Right atrium auricular region (tissue), 2 donors: Measurements from ENCODE around the gene KMT5C. TPM values are rescaled to one million over a fixed set of nuclear protein-coding genes. Genes with fewer than 3 reads are reported as not detected.

ENCODE experiments used
- DNase-seq: peaks from one replicate; pipeline ENCODE4 v3.0.0-alpha.2; 2019; ENCODE audit warnings: low spot score
- H3K27ac ChIP-seq, 2 donors: fragments of 200-600 bp; sonication (generic); 1 replicate in 1 of 2; 2 replicates in 1 of 2; pipeline ENCODE4 v1.5.1; 2016 to 2019
- H3K27me3 ChIP-seq, 2 donors: fragments of 200-600 bp; sonication (generic); one replicate each; pipeline versions ENCODE4 v1.5.1 to v1.6.0; 2017 to 2019
- H3K36me3 ChIP-seq: fragments of 200-600 bp; sonication (generic); one replicate; pipeline ENCODE4 v1.5.1; 2016
- H3K4me1 ChIP-seq, 2 donors: fragments of 200-600 bp; sonication (generic); one replicate each; pipeline versions ENCODE4 v1.5.1 to v1.6.0; 2017 to 2019
- H3K4me3 ChIP-seq, 2 donors: fragments of 200-600 bp; sonication (generic); 1 replicate in 1 of 2; 2 replicates in 1 of 2; pipeline ENCODE4 v1.5.1; 2017 to 2019; ENCODE audit warnings: mild to moderate bottlenecking in 1 of 2, moderate library complexity in 1 of 2
- H3K9me3 ChIP-seq, 2 donors: fragments of 200-600 bp; sonication (generic); one replicate each; pipeline ENCODE4 v1.5.1; 2019
- total RNA-seq, 2 donors: library from RNA; depleted of rRNA; stranded (reverse); fragments of >200 nt; gene quantifications; one replicate each; pipeline ENCODE4 v1.1.0, GENCODE V29; 2016
- TF ChIP-seq, protein P1 (sequence below), 2 donors: fragments of 200-600 bp; sonication (generic); IDR thresholded peaks; one replicate each; pipeline ENCODE4 v1.5.1; 2019; ENCODE audit warnings: antibody characterized with exemption in 2 of 2

KMT5C gene
- total RNA-seq, 2 donors from 2014 or later = 2.4 to 3.3 TPM

DNA sequence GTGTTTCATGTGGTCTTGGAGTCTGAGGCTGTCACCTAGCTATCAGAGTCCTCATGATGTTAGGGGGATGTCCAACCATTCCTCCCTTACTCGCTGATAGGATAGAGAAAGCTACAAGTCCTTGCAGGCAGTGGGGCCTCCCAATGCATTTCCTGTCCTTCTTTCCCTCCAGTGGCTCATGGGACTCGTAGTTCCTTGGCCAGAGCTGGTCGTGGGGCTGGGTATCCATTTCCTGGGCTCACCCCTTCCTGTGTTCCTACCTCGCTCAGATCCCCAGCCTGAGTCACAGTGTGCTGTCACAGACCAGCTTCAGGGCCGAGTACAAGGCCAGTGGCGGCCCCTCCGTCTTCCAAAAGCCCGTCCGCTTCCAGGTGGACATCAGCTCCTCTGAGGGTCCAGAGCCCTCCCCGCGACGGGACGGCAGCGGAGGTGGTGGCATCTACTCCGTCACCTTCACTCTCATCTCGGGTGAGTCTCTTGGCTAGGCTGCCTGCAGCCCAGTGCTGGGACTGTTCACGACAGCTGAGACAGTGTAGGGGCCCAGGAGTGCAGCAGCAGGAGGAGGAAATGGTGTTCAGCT is 33.6 kb upstream of the KMT5C start:
- TF ChIP-seq, protein P1, sequence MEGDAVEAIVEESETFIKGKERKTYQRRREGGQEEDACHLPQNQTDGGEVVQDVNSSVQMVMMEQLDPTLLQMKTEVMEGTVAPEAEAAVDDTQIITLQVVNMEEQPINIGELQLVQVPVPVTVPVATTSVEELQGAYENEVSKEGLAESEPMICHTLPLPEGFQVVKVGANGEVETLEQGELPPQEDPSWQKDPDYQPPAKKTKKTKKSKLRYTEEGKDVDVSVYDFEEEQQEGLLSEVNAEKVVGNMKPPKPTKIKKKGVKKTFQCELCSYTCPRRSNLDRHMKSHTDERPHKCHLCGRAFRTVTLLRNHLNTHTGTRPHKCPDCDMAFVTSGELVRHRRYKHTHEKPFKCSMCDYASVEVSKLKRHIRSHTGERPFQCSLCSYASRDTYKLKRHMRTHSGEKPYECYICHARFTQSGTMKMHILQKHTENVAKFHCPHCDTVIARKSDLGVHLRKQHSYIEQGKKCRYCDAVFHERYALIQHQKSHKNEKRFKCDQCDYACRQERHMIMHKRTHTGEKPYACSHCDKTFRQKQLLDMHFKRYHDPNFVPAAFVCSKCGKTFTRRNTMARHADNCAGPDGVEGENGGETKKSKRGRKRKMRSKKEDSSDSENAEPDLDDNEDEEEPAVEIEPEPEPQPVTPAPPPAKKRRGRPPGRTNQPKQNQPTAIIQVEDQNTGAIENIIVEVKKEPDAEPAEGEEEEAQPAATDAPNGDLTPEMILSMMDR (IDR thresholded peaks at IDR 0.05) = no peak
- no peak for DNase-seq
- Histone ChIP-seq H3K9me3 (no peaks in the 10 kb centered on the region), H3K4me3 (no peak overlapping the region), H3K4me1 (peaks cover 0 to 10% of the 10 kb centered on the region in 2 donors), H3K36me3 (peaks cover 32% of the 10 kb centered on the region), H3K27me3 (no peaks in the 10 kb centered on the region), H3K27ac (no peak overlapping the region)

DNA sequence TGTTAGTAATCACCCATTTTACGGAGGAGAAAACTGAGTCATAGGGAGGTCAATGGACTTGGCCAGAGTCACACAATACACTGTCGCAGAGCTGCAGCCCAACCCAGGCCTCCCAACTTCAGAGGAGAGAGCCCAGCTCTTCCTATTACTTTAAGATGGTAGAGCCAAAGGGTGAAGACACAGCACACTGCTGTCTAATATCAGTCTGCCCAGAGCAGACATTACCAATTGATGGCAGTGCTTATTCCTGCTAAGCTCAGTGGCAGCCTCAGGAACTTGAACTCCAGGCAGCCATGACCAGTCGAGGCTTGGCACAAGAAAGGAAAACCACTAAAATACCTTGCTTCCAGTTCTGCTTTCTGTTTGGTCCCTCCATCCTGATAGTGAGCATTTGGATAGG is 33.0 kb upstream of the KMT5C start:
- H3K4me3 ChIP-seq = no peak overlapping the region
- H3K27me3 ChIP-seq = no peaks in the 10 kb centered on the region
- DNase-seq = no peak
- peaks cover 0 to 4% of the 10 kb centered on the region in 2 donors for H3K4me1 ChIP-seq
- no peak overlapping the region for H3K27ac ChIP-seq
- peaks cover 32% of the 10 kb centered on the region for H3K36me3 ChIP-seq
- TF ChIP-seq, protein P1 (IDR thresholded peaks at IDR 0.05) = no peak
- no peaks in the 10 kb centered on the region for H3K9me3 ChIP-seq

DNA sequence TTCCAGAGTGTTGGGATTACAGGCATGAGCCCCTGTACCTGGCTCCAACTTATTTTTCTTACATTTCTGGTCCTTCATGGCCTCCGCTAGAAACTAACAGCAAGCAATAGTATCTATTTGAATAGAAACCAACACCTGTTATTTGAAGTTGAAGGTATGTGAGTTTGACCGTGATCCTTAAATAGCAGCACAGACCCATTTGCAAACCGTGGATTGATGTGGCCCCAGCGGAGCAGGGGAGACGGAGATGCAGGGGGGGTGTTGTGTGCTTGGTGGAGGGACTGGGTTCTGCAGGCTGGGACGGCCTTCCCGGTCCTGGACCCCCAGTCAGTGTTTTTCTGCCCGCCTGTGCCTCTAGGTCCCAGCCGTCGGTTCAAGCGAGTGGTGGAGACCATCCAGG is 31.4 kb upstream of the KMT5C start:
- TF ChIP-seq, protein P1 (IDR thresholded peaks at IDR 0.05) = no peak
- Histone ChIP-seq H3K36me3 (peaks cover 25% of the 10 kb centered on the region), H3K27me3 (no peaks in the 10 kb centered on the region), H3K9me3 (no peaks in the 10 kb centered on the region), H3K27ac (no peak overlapping the region), H3K4me3 (no peak overlapping the region), H3K4me1 (no peaks in the 10 kb centered on the region)
- no peak for DNase-seq

DNA sequence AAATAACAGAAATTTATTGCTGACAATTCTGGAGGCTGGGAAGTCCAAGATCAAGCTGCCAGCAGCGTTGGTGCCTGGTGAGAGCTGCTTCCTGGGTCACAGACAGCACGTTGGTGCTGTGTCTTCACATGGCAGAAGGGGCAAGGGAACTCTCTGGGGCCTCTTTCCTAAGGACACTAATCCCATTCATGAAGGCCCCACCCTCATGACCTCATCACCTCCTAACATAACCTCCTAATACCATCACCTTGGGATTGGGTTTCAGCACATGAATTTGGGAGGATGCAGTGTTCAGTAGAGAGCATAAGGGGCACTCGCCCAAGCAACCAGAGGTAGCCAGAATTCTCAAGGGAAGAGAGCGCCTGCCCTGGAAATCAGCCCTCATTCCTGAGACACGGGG is 30.2 kb upstream of the KMT5C start:
- no peak for DNase-seq
- Histone ChIP-seq H3K4me3 (no peak overlapping the region), H3K9me3 (no peaks in the 10 kb centered on the region), H3K4me1 (no peaks in the 10 kb centered on the region), H3K27me3 (no peaks in the 10 kb centered on the region), H3K36me3 (peaks cover 21% of the 10 kb centered on the region), H3K27ac (no peak overlapping the region)
- TF ChIP-seq, protein P1 (IDR thresholded peaks at IDR 0.05) = no peak

DNA sequence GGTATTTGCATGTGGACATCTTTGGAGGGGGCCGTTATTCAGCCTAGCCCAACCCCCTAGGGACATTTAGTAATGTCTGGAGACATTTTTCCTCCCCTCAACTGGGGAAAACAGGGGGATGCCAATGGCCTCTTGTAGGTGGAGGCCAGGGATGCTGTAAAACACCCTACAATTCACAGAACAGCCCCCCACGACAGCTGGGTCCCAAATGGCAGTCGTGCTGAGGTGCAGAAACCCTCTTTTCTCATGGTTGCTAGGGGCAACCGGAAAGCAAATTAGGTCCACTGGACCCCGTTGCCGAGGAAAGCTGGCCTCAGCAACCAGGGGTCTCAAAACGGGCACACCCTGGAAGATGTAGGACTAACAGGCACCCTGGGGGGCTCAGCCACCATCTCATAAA is 29.2 kb upstream of the KMT5C start:
- TF ChIP-seq, protein P1 (IDR thresholded peaks at IDR 0.05) = no peak
- Histone ChIP-seq H3K4me3 (no peak overlapping the region), H3K4me1 (no peaks in the 10 kb centered on the region), H3K27me3 (no peaks in the 10 kb centered on the region), H3K27ac (no peak overlapping the region), H3K36me3 (peaks cover 21% of the 10 kb centered on the region), H3K9me3 (no peaks in the 10 kb centered on the region)
- no peak for DNase-seq

DNA sequence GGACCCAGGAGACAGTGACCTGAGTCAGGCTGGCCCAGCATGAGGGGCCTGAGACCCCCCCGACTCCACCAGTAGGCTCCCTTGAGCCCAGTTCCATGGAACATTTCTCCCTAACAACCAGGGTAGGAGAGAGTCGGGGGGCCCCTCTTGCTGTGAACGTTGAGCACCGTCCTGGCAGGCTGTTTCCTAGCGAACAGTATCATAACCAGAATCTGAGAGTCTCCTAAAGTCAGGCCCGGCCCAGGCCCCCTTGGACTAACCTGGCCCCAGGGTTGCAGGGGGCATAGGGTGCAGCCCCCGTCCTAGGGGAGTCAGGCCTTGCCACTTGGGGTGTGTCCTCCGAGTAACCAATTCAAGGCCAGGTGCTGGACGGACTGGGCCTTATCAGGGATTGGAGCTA is 28.3 kb upstream of the KMT5C start:
- Histone ChIP-seq H3K9me3 (no peaks in the 10 kb centered on the region), H3K4me1 (no peaks in the 10 kb centered on the region), H3K27ac (no peak overlapping the region), H3K36me3 (peaks cover 18% of the 10 kb centered on the region), H3K4me3 (no peak overlapping the region), H3K27me3 (no peaks in the 10 kb centered on the region)
- TF ChIP-seq, protein P1 (IDR thresholded peaks at IDR 0.05) = no peak
- no peak for DNase-seq
